T-helper 2 cell (primary cell): ENCODE results near the gene RPS8.
"Not testable (repeated sequence)": the region's sequence is repeated elsewhere in the genome, so short reads cannot be mapped to it uniquely, and the experiment has no call there.

ENCODE experiments used
- DNase-seq, 5 experiments: peaks; one replicate each; pipeline versions ENCODE4 v3.0.0 to v3.0.0-alpha.2; 2012 to 2022

RPS8 gene

GRCh38 chr1:44820328-44821239 lies 45.2 kb downstream of the RPS8 start:
- DNase-seq: no peak

- DNase-seq: no peak
Measured at GRCh38 chr1:44821240-44821715, 45.9 kb downstream of the RPS8 start.

GRCh38 chr1:44822131-44822701 lies 46.9 kb downstream of the RPS8 start:
- DNase-seq: no peak

GRCh38 chr1:44822981-44823451 lies 47.7 kb downstream of the RPS8 start:
- no peak for DNase-seq

GRCh38 chr1:44824392-44824791 lies 49.1 kb downstream of the RPS8 start:
- not testable (repeated sequence) for DNase-seq

- no peak for DNase-seq
Measured at GRCh38 chr1:44826375-44827196, 51.2 kb downstream of the RPS8 start.

- no peak for DNase-seq
Measured at GRCh38 chr1:44827197-44828002, 52.1 kb downstream of the RPS8 start.

GRCh38 chr1:44828003-44828651 lies 52.8 kb downstream of the RPS8 start:
- no peak for DNase-seq
